GM10248 (cell line): ENCODE data around the gene HCN1.

Source experiments
- CTCF ChIA-PET: fragments of 300-600 bp; sonication (Branson Sonifier 250); formaldehyde crosslinking; extraction: SDS; loops from one replicate; lab custom pipeline; 2021; ENCODE audit warnings: antibody characterized with exemption; lab: Yijun Ruan, JAX
- POLR2A ChIA-PET: fragments of 350-650 bp; sonication (Branson Sonifier 250); formaldehyde crosslinking; extraction: SDS; loops from one replicate; lab custom pipeline; 2020; ENCODE audit warnings: antibody characterized with exemption; lab: Yijun Ruan, JAX
- DNase-seq: peaks from one replicate; pipeline ENCODE4 v3.0.0; 2012; ENCODE audit errors: extremely low spot score
- TF ChIP-seq, protein P1 (sequence below): IDR thresholded peaks from 2 replicates; pipeline ENCODE4 v1.5.1; 2012; ENCODE audit warnings: mild to moderate bottlenecking, low read depth; ENCODE audit errors: extremely low read depth, missing control alignments, control extremely low read depth

The HCN1 gene

DNA sequence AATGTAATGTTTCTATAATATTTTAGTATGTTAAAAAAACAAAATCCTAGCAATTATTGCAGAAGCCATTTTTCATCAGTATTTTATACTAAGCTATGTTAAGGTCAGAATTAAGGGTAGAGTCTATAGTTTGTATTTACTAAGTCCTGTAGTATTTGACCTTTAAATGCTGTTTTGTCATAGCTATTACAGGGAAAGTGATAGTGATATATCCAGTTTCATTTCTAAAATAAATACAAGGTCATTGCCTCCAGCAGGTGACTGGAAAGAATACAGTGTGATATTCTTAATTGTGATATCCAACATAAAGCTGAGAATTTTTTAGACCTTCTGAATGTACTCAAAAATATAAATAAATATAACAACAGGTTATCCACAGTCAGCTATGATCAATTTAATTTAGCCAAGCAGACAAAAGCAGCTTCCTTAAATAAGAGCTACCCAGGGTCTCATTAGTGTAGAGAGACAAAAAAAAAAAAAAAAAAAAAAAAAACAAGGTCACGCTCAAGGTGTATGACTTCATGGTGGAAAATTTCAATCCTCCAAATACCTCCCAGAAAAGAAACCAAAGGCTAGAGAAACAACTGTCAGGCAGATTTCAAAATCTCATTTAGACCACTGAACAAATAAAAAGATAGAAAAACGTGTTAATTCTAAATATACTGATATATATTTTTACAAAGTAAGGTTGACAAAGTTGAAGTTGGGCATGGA lies 278.7 kb downstream of the HCN1 start:
- DNase-seq: no peak
- TF ChIP-seq, protein P1, sequence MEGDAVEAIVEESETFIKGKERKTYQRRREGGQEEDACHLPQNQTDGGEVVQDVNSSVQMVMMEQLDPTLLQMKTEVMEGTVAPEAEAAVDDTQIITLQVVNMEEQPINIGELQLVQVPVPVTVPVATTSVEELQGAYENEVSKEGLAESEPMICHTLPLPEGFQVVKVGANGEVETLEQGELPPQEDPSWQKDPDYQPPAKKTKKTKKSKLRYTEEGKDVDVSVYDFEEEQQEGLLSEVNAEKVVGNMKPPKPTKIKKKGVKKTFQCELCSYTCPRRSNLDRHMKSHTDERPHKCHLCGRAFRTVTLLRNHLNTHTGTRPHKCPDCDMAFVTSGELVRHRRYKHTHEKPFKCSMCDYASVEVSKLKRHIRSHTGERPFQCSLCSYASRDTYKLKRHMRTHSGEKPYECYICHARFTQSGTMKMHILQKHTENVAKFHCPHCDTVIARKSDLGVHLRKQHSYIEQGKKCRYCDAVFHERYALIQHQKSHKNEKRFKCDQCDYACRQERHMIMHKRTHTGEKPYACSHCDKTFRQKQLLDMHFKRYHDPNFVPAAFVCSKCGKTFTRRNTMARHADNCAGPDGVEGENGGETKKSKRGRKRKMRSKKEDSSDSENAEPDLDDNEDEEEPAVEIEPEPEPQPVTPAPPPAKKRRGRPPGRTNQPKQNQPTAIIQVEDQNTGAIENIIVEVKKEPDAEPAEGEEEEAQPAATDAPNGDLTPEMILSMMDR: no peak
- ChIA-PET POLR2A (no interaction called here), CTCF (interaction anchor here (1.0 to 1.4 kb wide), 2 partner anchors 11 to 21 kb away, joined by 3 read pairs; no protein-coding TSS in a partner anchor)

DNA sequence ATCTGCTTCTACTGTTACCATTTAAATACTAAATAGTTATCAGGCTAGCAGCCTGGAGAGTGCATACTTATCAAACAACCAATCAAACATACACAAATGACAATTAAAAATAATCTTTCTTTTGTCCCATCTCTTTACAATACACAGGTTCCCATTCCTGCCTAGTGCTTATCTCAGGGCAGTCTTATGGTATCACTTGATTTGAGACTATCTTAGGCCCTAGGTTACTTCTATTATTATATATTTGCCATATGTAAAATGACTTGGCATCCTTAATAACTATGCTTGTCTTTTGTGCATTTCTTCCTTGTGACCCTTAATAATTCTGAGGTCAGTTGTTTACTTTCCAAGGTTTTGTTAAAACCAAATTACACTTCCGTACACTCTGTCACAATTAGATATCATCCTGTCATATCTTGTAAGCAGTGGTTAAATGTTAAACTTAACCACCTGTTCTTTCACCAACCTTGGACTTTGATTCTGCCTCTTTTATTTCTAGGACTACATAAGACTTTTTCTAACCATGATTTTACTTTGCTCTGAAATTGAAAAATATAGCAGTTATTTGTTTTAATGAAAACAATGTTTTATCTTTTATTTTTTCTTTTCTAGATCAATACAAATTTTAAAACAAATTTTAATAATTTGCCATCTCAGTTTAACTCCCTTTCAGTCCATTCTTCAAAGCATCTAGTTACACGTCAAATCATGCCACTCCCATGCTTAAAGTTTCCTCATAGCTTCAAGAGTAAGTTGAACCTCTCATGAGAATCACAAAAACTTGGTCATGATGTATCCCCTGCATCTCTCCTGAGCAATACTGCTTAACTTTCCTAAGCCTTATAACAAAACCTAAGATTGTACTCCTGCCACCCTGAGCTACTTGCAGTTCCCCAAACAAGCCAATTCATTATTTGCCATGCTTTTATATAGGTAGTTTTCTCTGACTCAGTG lies 281.3 kb downstream of the HCN1 start:
- ChIA-PET CTCF (no interaction called here), POLR2A (no interaction called here)
- TF ChIP-seq, protein P1: no peak
- no peak for DNase-seq

DNA sequence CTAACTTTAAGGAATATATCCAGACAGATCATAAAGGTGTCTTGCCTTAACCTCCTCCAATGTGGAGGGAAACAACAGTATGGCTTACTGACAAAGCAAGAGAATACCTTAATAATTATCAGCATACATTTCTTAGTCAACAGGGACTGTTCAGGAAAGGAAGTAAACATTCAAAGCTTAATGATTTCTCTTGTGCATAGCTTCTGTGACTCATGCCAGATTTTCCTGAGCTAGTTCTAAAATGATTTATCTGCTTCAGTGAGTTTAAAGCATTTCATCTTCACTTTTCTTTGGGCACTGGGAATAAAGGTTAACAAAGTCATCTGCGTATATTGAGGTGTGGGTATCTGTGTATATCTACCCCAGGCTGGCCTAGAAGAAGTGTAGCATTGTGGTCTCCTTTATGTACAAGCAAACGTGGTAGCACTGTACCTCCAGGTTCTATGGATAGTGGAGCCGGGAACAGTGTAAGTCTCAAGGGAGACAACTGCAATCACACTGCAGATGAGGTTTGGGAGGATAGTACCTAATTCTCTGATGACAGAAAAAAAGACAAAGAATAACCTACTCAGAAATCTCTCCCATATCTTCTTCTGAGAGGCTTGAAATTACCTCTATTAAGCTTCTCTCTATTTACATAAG lies 284.1 kb downstream of the HCN1 start:
- no peak for DNase-seq
- POLR2A ChIA-PET: no interaction called here
- CTCF ChIA-PET: interaction anchor here (0.9 kb wide), 1 partner anchor 20 kb away, joined by 3 read pairs; no protein-coding TSS in a partner anchor
- TF ChIP-seq, protein P1: no peak

DNA sequence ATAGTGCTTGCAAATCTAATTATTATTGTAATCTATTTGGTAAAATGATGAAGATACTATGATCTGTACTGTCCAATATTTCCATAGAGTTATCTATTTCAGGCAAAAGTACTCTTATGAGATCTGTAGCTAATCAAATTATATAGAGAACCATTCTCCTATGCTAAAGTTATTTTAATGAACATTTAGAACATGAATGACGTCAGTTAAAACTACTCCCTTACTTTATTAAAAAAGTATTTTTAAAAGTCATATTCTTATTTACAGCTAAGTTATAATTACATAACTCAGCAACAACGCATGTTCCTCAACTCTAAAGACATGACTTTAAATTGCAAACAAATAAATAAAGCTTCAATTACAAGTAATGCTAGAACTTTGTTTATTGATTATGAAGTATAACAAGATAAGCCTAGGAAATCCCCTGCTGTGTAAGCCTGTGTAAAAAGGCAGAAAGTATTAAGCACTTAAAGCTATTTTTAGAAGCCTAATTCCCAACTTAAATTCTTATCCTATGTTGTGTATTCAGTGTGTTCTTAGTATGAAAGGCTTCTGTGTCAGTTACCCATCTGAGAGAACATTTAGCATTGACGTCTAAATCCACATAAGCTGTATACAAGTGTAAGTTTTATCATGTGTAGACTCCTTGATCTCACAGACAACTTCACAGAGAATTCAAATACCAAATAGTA lies 285.7 kb downstream of the HCN1 start:
- ChIA-PET POLR2A (no interaction called here), CTCF (no interaction called here)
- DNase-seq: no peak
- TF ChIP-seq, protein P1: no peak

DNA sequence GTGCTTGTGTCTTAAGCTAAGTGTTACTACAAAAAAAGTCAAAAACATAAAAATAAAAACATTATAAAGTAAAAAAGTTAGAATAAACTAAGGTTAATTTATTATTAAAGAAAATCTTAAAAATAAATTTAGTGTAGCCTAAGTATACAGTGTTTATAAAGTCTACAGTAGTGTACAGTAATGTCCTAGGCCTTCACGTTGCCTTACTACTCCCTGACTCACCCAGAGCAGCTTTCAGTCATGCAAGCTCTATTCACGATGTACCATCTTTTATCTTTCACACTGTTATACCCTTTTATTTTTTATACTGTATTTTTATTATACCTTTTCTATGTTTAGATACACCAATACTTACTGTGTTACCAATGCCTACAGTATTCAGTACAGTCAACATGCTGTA lies 288.1 kb downstream of the HCN1 start:
- CTCF ChIA-PET: interaction anchor here (1.4 kb wide), 1 partner anchor 15 kb away, joined by 3 read pairs; no protein-coding TSS in a partner anchor
- DNase-seq: no peak
- POLR2A ChIA-PET: no interaction called here
- TF ChIP-seq, protein P1: no peak
